Measurements from ENCODE around the gene LYRM4. TPM values are rescaled to one million over a fixed set of nuclear protein-coding genes. Genes with fewer than 3 reads are reported as not detected.

The LYRM4 gene
- total RNA-seq, 1 donor, result 21.3 TPM

- DNase-seq (ENCODE audit: low read depth in 2 of 3, low spot score in 2 of 3), result no peak
Observed at GRCh38 chr6:5105146-5105545, 155.6 kb downstream of the LYRM4 start.

DNA sequence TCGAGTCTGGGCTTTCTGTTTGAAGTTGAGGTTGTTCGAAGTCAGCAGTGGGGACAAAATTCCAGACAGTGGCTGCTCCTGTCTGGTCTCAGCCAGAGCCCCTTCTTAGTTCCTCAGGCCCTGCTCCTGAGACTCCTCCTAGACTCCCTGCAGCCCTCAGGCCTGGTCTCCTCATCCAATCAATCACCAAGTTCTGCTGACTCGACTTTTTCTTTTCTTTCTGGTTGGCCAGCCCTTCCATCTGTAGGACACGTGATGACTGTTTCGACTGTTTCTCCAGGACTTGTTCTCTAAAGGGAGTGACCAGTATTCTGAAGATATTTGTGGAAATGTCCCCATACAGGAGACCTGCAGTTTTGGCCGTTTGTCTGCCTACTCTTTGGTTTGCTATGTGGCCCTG is 156.1 kb downstream of the LYRM4 start:
- DNase-seq (ENCODE audit: low read depth in 2 of 3, low spot score in 2 of 3), result no peak

- no peak for DNase-seq (ENCODE audit: low read depth in 2 of 3, low spot score in 2 of 3)
Observed at GRCh38 chr6:5103250-5103649, 157.5 kb downstream of the LYRM4 start.

DNA sequence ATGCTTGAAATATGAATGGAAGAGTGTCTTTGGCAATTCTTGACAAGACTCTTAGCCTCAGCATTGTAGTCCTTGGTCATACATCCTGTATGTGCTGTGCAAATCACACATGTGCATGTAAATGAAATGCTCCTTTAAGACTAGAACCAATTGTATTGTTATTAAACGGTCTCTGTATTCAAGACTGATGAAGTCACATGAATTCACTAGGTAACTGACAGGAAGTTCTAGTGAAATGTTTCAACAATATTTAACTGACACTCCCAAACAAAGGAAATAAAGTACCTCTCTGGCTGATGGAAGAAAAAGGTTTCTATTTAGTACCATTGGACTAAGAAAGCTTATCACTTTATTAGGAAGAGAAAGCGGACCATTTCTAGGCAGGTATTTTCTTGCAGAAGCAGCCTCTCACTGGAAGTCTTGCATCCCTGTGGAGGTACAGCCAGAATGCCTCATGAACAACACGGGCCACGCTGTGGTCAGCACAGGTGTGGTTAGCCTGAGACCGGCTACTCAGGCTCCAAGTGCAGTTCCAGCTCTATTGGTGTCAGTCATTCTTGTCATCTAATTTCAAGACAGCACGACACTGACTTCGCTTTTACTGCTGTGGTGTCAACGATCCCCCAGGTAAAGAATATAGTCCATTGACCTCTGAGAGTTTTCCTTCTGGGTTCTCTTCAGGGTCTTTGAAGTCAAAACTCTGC is 158.3 kb downstream of the LYRM4 start:
- DNase-seq (ENCODE audit: low read depth in 2 of 3, low spot score in 2 of 3), result no peak

GRCh38 chr6:5100806-5101205 is 159.9 kb downstream of the LYRM4 start:
- DNase-seq (ENCODE audit: low read depth in 2 of 3, low spot score in 2 of 3), result no peak

DNA sequence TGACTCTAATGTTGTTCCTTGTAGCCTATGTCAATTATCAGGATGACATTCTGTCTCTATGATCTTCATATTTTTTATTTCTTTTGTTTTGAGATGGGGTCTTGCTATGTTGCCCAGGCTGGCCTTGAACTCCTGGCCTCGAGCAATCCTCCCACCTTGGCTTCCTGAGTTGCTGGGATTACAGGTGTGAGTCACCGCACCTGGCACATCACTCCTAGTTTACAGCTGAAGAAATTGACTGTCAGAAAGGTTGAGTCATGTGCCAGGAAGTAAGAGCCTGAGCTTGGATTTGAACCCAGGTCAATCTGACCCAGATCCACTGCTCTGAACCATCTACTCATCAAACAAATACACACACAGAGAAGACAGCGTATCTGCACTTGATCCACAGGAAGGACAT is 161.2 kb downstream of the LYRM4 start:
- DNase-seq (ENCODE audit: low read depth in 2 of 3, low spot score in 2 of 3), result no peak

- DNase-seq (ENCODE audit: low read depth in 2 of 3, low spot score in 2 of 3), result no peak
Observed at GRCh38 chr6:5098501-5099270, 162.1 kb downstream of the LYRM4 start.

DNA sequence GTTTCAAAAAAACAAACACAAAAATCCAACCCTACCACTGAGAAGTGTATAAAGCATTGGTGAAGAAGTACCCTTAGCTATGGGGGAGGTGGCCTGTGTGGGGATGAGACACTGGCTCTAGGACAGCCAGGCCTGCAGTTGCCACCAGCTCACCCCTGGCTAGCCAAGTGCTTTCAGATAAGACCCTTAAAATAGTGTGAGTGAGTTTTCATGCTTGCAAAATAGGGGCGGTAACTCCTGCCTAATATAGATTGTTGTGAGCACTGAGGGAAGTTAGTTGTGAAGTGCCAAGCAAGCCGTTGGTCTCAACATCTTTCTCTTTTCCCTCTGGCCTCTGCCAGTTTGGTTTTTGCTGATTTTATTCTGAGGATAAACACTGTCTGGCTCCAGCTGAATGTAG is 164.3 kb downstream of the LYRM4 start:
- DNase-seq (ENCODE audit: low read depth in 2 of 3, low spot score in 2 of 3), result no peak

- DNase-seq (ENCODE audit: low read depth in 2 of 3, low spot score in 2 of 3), result no peak
Observed at GRCh38 chr6:5095236-5095635, 165.5 kb downstream of the LYRM4 start.

- DNase-seq (ENCODE audit: low read depth in 2 of 3, low spot score in 2 of 3), result no peak
Observed at GRCh38 chr6:5094327-5094726, 166.4 kb downstream of the LYRM4 start.

DNA sequence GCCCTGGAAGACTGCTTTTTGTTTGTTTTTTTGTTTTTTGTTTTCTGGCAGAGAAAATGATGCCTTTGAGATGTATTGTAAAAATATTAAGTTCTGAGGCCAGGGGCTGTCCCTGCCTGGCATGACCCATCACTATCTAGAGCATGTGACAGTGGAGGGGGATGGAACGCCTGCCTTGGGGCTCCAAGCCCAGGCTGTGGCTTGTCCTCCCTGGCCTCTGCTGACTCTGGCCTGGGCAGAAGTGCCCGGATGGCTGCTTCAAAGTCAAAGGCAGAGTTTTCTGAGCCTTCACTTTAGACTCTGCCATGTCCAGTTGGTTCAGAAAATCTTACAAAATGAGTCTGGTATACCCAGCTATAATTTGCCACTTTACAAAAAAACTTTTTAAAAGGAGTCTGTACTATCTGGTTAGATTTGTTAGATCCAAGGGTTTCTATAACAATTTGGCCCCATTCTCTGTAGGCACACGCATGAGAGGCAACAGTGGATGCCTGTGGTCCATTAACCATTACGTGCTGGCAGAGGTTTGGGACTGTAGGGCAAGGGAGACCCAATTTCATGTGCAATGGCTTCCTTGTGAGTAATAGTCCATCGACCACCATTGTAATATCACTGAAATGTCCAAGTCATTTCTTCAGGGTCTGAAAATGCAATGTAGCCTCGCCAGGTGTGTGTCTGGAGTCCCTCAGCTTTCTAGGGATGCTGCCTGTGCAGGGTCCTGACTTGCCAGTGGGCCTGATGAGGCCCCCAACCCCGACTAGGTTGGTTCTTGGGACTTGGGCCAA is 167.3 kb downstream of the LYRM4 start:
- DNase-seq (ENCODE audit: low read depth in 2 of 3, low spot score in 2 of 3), result no peak

GRCh38 chr6:5091210-5092069 is 169.3 kb downstream of the LYRM4 start:
- no peak for DNase-seq (ENCODE audit: low read depth in 2 of 3, low spot score in 2 of 3)

- no peak for DNase-seq (ENCODE audit: low read depth in 2 of 3, low spot score in 2 of 3)
Observed at GRCh38 chr6:5090603-5091002, 170.1 kb downstream of the LYRM4 start.

DNA sequence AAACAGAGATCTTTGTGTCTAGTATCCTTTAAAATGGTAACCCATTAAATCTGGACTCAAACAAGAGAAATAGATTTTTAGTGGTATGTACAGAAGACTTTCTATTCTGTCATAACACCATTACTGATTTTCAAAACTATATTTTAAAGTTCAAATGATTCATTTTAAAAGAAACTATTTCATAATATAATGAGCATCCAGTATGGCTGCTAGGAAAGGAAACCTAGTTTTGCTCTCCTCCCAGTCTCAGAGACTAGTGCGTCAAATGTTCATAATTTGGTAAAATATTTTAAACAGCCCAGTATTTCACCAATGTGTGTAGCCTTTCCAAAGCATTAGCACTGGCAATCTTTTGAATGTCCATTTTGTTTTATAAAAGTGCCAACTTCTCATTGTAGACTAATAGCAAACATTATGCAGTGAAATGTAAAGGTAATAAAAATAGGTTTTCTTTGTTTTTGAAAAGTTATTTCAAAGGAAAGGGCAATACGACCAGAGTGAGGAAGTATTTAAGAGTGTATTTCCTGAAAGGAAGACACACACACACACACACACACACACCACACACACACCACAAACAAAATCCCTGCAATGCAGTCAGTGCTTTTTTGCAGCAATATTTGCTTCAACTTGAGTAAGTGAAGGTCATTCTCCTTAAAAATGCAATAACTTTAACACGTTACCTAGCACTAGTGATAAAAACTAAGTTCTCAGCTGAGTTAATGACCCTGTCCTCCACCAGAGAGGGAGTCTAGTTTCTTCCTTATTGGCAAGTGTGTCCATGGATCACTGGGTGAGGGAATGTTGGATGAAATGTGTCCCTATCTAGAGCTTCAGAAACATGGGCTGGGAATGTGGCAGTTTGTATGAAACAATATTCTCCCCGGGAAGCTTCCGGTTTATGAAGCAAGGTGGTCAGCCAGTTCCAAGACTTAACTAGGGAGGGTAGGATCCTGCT is 171.0 kb downstream of the LYRM4 start:
- DNase-seq (ENCODE audit: low read depth in 2 of 3, low spot score in 2 of 3), result no peak

DNA sequence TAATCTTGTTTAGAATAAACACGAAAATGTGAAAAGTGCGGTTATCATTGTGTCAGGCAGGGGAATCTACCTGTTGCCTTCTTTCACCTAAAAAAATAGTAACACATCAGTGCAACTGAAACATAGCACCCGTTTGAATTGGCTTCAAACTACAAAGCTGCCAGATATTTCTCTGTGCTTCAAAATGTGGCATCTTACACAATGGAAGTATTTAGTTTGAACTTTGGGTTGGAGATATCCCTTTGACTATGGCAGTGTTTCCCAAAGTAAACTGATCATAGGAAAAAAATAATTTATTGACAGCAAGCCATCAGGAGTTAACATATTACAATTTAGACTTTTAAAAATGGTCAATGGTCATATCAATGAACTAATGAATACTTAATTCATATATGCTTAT is 172.0 kb downstream of the LYRM4 start:
- DNase-seq (ENCODE audit: low read depth in 2 of 3, low spot score in 2 of 3), result no peak

DNA sequence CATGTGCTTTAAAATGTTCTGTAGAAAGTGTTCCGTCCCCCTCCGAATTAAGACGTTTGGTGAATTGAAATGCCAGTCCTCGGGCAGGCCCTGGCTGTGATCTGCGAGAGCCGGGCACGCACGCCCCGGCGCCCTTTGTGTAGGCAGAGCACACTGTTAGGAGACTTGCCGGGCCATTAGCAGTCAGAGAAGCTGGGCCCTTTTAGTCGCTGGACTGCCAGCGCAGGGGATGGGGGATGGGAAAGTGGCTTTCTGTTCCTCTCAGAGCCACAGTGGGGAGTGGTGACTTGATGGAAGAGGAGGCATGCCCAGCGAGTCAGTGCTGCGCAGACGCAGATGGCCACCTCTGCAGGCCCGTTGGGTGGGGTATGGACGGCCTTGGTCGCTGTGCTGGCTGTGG is 173.4 kb downstream of the LYRM4 start:
- DNase-seq (ENCODE audit: low read depth in 2 of 3, low spot score in 2 of 3), result peak in 1 of 3 donors; percentile 24

DNA sequence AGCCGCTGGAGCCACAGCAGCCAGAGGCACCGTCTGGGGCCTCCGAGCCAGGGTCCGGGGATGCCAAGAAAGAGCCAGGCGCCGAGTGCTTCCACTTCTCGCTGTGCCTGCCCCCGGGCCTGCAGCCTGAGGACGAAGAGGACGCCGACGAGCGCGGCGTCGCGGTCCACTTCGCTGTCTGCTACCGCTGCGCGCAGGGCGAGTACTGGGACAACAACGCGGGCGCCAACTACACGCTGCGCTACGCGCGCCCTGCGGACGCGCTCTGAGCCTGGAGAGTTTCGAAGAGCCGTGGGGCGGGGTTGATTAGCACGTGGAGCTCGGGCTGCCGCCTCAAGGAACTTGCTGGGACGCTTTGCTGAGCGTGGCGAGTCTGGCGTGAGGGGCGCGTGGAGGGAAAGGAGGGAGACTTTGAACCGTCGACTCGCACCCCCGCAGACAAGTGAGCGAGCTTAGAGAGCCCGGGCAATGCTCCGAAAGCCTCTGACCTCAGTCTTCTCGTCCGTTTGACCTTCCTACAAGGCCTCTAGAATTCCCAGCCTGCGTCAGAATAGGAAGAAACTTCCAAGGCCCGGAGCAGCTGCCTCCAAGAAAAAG is 174.4 kb downstream of the LYRM4 start:
- peak in 1 of 3 donors; percentile 29 for DNase-seq (ENCODE audit: low read depth in 2 of 3, low spot score in 2 of 3)

DNA sequence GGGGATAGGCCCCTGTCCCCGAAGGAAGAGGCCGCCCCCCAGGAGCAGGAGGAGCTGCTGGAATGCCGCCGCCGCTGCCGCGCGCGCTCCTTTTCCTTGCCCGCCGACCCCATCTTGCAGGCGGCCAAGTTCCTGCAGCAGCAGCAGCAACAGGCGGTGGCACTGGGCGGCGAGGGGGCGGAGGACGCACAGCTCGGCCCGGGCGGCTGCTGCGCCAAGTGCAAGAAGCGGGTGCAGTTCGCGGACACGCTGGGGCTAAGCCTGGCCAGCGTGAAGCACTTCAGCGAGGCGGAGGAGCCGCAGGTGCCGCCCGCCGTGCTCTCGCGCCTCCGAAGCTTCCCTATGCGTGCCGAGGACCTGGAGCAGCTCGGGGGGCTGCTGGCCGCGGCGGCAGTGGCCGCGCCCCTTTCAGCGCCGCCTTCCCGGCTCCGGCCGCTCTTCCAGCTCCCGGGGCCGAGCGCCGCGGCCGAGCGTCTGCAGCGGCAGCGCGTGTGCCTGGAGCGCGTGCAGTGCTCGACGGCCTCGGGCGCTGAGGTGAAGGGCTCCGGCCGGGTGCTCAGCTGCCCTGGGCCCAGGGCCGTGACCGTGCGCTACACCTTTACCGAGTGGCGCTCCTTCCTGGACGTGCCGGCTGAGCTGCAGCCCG is 175.0 kb downstream of the LYRM4 start:
- DNase-seq (ENCODE audit: low read depth in 2 of 3, low spot score in 2 of 3), result peak in 1 of 3 donors; percentile 44
